ENCODE data around the gene TPRG1L. TPM values are rescaled to one million over a fixed set of nuclear protein-coding genes. Genes with fewer than 3 reads are reported as not detected.

The TPRG1L gene
- total RNA-seq, 1 experiment from 2014 or later, result 24.0 TPM

DNA sequence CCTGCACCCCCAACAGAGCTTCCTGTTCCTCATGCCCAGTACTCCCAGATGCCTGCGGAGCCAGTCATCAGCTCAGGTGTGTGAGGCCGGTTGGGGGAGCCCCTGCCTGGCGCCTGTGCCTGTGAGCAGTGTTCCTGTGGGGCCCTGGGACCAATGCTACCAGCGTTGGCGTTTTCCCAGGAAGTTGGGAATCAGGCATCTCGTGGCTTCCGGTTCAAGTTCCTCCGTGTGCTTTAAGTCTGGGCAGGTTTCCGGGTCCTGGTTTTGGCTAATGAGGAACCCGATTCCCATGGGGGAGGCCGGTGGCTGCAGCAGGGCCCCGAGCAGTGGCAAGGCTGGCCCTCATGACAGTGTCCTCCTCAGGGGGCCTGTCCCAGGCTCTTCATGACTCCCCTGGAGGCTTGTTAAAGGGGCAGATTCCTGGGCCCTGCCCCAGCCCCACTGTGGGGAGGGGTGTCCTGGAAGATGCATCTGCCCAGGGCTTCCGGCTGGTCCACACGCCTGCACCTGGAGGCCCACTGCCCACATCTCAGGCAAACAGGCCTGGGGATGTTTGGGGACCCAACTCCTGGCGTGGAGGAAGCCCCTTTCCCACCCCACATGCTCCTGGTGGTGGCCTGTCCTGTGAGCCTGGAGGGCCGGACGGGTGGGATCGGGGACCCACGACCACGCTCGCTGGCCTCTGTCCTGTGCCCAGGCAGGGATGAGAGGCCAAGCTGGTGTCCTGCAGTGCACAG is 53.7 kb downstream of the TPRG1L start:
- Histone ChIP-seq H3K27me3 (ENCODE audit: insufficient read depth, low read length) (peaks cover 4% of the 10 kb centered on the region; the same call in 1 of the 2 replicates), H2BK120ac (ENCODE audit: low read depth, low read length, poor library complexity, severe bottlenecking) (no peak overlapping the region), H3K9ac (ENCODE audit: extremely low read depth, insufficient read length, low read length) (no peak overlapping the region), H4K20me1 (ENCODE audit: control insufficient read depth, insufficient read depth, insufficient read length) (no peaks in the 10 kb centered on the region), H2BK12ac (ENCODE audit: insufficient read length, low read depth, low read length) (no peak overlapping the region), H2AK5ac (ENCODE audit: insufficient read length, low read length) (no peak overlapping the region), H3K4ac (ENCODE audit: low read depth, low read length) (no peak overlapping the region), H3K27ac (ENCODE audit: insufficient read length, low read depth, low read length) (no peak overlapping the region), H4K8ac (replicated peaks; ENCODE audit: insufficient read length, low read depth, low read length) (no peak overlapping the region), H3T11ph (ENCODE audit: low read length) (no peak overlapping the region), H3K56ac (ENCODE audit: insufficient read length, low read depth, low read length) (no peak overlapping the region), H4K91ac (ENCODE audit: insufficient read length, low read depth, low read length) (no peak overlapping the region), H3K4me2 (ENCODE audit: insufficient read depth, insufficient read length, low read length) (no peak overlapping the region), H3K4me1 (ENCODE audit: insufficient read depth, low read length) (no peaks in the 10 kb centered on the region), H3K9me3 (ENCODE audit: control insufficient read depth, low read depth, low read length) (no peaks in the 10 kb centered on the region), H2BK5ac (ENCODE audit: insufficient read length, low read length) (no peak overlapping the region), H2AFZ (ENCODE audit: low read length) (no peak overlapping the region), H3K79me1 (ENCODE audit: insufficient read depth, low read depth, low read length, poor library complexity, severe bottlenecking) (no peaks in the 10 kb centered on the region), H3K18ac (ENCODE audit: insufficient read length, low read depth, low read length) (no peak overlapping the region), H3K23ac (ENCODE audit: insufficient read length, low read depth, low read length) (no peak overlapping the region), H3K14ac (ENCODE audit: insufficient read depth, low read length) (no peak overlapping the region), H2BK15ac (ENCODE audit: low read depth, low read length) (no peak overlapping the region), H3K79me2 (ENCODE audit: insufficient read depth, low read length) (no peaks in the 10 kb centered on the region), H2BK20ac (ENCODE audit: low read depth, low read length, poor library complexity, severe bottlenecking) (no peak overlapping the region), H3K23me2 (ENCODE audit: insufficient read length, low read depth, low read length, poor library complexity, severe bottlenecking) (no peaks in the 10 kb centered on the region), H4K5ac (ENCODE audit: insufficient read length, low read depth, low read length) (no peak overlapping the region)
- TF ChIP-seq, protein P1, sequence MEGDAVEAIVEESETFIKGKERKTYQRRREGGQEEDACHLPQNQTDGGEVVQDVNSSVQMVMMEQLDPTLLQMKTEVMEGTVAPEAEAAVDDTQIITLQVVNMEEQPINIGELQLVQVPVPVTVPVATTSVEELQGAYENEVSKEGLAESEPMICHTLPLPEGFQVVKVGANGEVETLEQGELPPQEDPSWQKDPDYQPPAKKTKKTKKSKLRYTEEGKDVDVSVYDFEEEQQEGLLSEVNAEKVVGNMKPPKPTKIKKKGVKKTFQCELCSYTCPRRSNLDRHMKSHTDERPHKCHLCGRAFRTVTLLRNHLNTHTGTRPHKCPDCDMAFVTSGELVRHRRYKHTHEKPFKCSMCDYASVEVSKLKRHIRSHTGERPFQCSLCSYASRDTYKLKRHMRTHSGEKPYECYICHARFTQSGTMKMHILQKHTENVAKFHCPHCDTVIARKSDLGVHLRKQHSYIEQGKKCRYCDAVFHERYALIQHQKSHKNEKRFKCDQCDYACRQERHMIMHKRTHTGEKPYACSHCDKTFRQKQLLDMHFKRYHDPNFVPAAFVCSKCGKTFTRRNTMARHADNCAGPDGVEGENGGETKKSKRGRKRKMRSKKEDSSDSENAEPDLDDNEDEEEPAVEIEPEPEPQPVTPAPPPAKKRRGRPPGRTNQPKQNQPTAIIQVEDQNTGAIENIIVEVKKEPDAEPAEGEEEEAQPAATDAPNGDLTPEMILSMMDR (conservative IDR thresholded peaks at IDR 0.05), result peak; percentile 26; the same call in 1 of the 3 replicates
- Mint-ChIP-seq H3K36me3 (ENCODE audit: insufficient read depth in 1 of 3, low read depth in 3 of 3) (peaks cover 0 to 17% (median 6%) of the 10 kb centered on the region in 3 experiments; a peak in 5 of 7 replicates), H3K9me3 (peaks cover 0 to 4% of the 10 kb centered on the region in 2 experiments; a peak in 2 of 5 replicates), H3K27me3 (ENCODE audit: low read depth) (peaks cover 16% of the 10 kb centered on the region), H3K27ac (no peak overlapping the region), H3K4me3 (no peak overlapping the region), H3K4me1 (peaks cover 18 to 40% of the 10 kb centered on the region in 2 experiments)
- WGBS (ENCODE audit: extremely low coverage, insufficient read length, low lambda C conversion rate), result no CpG with 5 or more reads among the region's 21 CpGs
- peak; percentile 87 for DNase-seq

Measured in H9 (cell line).